GM20000 (cell line): ENCODE results near the gene GATA1.

Experiments used
- DNase-seq: peaks from one replicate; pipeline ENCODE4 v3.0.0; 2012; ENCODE audit warnings: low spot score
- CTCF ChIP-seq: IDR thresholded peaks from 2 replicates; pipeline ENCODE4 v1.5.1; 2012; ENCODE audit warnings: mild to moderate bottlenecking, control low read depth; ENCODE audit errors: extremely low read depth, missing control alignments

The GATA1 gene

GRCh38 chrX:48790477-48790876, 4.1 kb downstream of the GATA1 start:
- DNase-seq = no peak
- TF ChIP-seq CTCF = no peak

GRCh38 chrX:48791063-48791820, 4.9 kb downstream of the GATA1 start:
- no peak for DNase-seq
- no peak for TF ChIP-seq CTCF

GRCh38 chrX:48792219-48792618, 5.8 kb downstream of the GATA1 start:
- no peak for DNase-seq
- TF ChIP-seq CTCF = no peak

GRCh38 chrX:48793935-48794334, 7.5 kb downstream of the GATA1 start:
- no peak for TF ChIP-seq CTCF
- DNase-seq = no peak

- no peak for DNase-seq
- no peak for TF ChIP-seq CTCF
Measured at GRCh38 chrX:48794340-48794910, 8.0 kb downstream of the GATA1 start.

- no peak for DNase-seq
- TF ChIP-seq CTCF = no peak
Measured at GRCh38 chrX:48794911-48795515, 8.6 kb downstream of the GATA1 start.

- DNase-seq = no peak
- no peak for TF ChIP-seq CTCF
Measured at GRCh38 chrX:48798318-48798717, 11.9 kb downstream of the GATA1 start.
